NCI-H524 (cell line): ENCODE data around the gene C19orf67.

Experiments
- DNase-seq, 2 experiments: peaks; one replicate each; lab custom pipeline; 2025; lab: John Stamatoyannopoulos, UW

C19orf67 gene

GRCh38 chr19:14085309-14085995, at the start of gene C19orf67:
C19orf67 (minus strand) TSS chr19:14085783; CDS start chr19:14085627, 156 bp downstream.
- no peak for DNase-seq

- DNase-seq, result no peak
Measured at GRCh38 chr19:14135355-14135754, 49.8 kb upstream of the C19orf67 start.

- no peak for DNase-seq
Measured at GRCh38 chr19:14127929-14128509, 42.4 kb upstream of the C19orf67 start.

- no peak for DNase-seq
Measured at GRCh38 chr19:14127176-14127575, 41.6 kb upstream of the C19orf67 start.

- DNase-seq, result no peak
Measured at GRCh38 chr19:14122924-14123323, 37.3 kb upstream of the C19orf67 start.

- DNase-seq, result no peak
Measured at GRCh38 chr19:14120497-14120780, 34.9 kb upstream of the C19orf67 start.

GRCh38 chr19:14119644-14120496, 34.3 kb upstream of the C19orf67 start:
- no peak for DNase-seq

GRCh38 chr19:14119146-14119545, 33.6 kb upstream of the C19orf67 start:
- no peak for DNase-seq

GRCh38 chr19:14118165-14119051, 32.8 kb upstream of the C19orf67 start:
- peak in 1 of 2 experiments; percentile 25 for DNase-seq

GRCh38 chr19:14117668-14118164, 32.1 kb upstream of the C19orf67 start, which contains the start of gene PRKACA:
PRKACA (minus strand) TSS chr19:14117762; CDS start chr19:14117547, 215 bp downstream.
- DNase-seq, result peak; percentile 97 to 99

GRCh38 chr19:14116918-14117578, 31.5 kb upstream of the C19orf67 start:
- DNase-seq, result peak in 1 of 2 experiments; percentile 31

- no peak for DNase-seq
Measured at GRCh38 chr19:14116525-14116917, 30.9 kb upstream of the C19orf67 start.

GRCh38 chr19:14115756-14116155, 30.2 kb upstream of the C19orf67 start:
- no peak for DNase-seq

- no peak for DNase-seq
Measured at GRCh38 chr19:14114854-14115253, 29.3 kb upstream of the C19orf67 start.

GRCh38 chr19:14114439-14114838, 28.9 kb upstream of the C19orf67 start:
- DNase-seq, result no peak

- no peak for DNase-seq
Measured at GRCh38 chr19:14113762-14114414, 28.3 kb upstream of the C19orf67 start.

- no peak for DNase-seq
Measured at GRCh38 chr19:14112809-14113385, 27.3 kb upstream of the C19orf67 start.

- no peak for DNase-seq
Measured at GRCh38 chr19:14112051-14112808, 26.6 kb upstream of the C19orf67 start.

GRCh38 chr19:14111486-14111885, 25.9 kb upstream of the C19orf67 start:
- DNase-seq, result no peak
